ENCODE results near the gene AKR7A2.
A peak's percentile ranks its signal among the peaks of the same experiment; 100 is the strongest.

AKR7A2 gene

DNA sequence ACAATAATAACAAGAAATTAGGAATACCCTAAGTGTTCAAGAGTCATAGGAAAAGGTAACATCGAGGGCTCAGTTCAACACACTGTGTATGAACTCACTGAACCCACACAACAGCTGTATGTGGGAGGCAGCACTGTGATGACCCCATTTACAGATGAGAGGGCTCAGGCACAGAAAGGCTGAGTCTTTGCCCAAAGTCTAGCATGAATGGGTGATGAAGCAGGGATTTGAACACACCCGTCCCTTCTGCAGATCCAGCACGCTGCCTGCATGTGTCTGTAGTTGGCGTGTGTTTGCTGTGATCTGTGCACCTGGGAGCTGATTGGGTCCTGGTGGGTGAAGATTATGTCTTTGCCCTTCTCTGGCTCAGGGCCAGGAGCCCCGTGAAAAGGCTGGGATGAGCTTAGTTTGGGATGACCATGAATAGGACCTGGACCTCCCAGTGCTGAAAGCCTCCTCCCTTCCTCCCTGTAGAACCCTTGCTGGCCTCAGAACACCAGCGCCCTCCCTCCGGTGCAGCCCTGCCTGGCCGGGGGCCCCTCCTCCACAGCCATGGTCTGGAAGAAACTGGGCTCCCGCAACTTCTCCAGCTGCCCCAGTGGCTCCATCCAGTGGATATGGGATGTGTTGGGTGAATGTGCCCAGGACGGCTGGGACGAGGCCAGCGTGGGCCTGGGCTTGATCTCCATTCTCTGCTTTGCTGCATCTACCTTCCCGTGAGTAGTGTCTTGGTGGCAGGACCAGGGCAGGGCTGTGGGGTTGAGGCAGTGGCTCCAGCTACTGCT is 5.4 kb upstream of the AKR7A2 start:
- H2AFZ ChIP-seq, result no peak overlapping the region
- no peak overlapping the region for H3K4me3 ChIP-seq (ENCODE audit: low read depth, low read length)
- H3K36me3 ChIP-seq (ENCODE audit: control insufficient read depth, insufficient read depth, low read length), result no peaks in the 10 kb centered on the region
- H3K27me3 ChIP-seq (ENCODE audit: control insufficient read depth, insufficient read depth, low read length), result no peaks in the 10 kb centered on the region
- no peak overlapping the region for H3K27ac ChIP-seq
- no peaks in the 10 kb centered on the region for H3K9me3 ChIP-seq (ENCODE audit: control insufficient read depth, low read length)
- peaks cover 2% of the 10 kb centered on the region for H3K79me2 ChIP-seq
- no peak overlapping the region for H3K4me2 ChIP-seq (ENCODE audit: low read length)
- H3K4me1 ChIP-seq, result no peaks in the 10 kb centered on the region
- no peak overlapping the region for H3K9ac ChIP-seq
- TF ChIP-seq, protein P1, sequence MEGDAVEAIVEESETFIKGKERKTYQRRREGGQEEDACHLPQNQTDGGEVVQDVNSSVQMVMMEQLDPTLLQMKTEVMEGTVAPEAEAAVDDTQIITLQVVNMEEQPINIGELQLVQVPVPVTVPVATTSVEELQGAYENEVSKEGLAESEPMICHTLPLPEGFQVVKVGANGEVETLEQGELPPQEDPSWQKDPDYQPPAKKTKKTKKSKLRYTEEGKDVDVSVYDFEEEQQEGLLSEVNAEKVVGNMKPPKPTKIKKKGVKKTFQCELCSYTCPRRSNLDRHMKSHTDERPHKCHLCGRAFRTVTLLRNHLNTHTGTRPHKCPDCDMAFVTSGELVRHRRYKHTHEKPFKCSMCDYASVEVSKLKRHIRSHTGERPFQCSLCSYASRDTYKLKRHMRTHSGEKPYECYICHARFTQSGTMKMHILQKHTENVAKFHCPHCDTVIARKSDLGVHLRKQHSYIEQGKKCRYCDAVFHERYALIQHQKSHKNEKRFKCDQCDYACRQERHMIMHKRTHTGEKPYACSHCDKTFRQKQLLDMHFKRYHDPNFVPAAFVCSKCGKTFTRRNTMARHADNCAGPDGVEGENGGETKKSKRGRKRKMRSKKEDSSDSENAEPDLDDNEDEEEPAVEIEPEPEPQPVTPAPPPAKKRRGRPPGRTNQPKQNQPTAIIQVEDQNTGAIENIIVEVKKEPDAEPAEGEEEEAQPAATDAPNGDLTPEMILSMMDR (IDR thresholded peaks at IDR 0.05), result no peak

DNA sequence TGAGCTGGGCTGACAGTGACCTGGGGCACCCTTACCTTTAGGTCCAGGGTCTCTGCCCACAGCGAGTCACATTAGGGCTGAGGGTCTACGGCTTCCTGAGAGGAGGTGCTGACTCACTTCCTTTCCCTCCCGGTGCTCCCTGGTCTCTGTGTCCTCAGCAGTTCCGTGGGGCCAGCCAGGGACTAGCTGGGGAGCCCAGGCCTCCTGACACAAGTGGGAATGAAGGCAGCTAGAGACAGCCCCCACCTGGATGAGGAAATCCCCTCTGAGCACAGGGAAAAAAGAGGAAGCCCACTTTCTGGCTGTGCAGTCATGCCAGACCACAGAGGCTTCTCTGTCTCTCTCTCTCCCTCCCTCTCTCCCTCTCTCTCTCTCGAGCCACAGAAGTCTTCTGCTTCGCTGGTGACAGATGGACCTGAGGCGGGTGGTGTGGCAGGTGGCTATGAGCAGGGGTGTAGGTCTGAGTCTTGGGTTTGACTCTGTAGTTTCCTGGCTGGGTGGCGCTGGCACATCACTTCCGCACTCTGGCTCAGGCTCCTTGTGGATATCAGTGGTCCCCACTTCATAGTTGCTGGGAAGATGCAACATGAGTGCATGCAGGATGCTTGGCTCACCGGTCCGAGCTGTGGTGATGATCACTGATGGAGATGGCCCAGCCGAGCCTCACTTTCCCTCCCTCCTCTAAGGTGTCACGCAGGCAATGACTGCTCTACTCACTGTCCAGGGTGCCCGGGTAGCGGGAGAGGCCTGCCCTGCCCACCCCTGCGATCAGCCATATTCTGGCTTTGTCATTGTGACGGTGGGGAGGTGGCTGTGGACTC is 3.6 kb upstream of the AKR7A2 start:
- Histone ChIP-seq H3K27ac (no peak overlapping the region), H3K4me2 (ENCODE audit: low read length) (no peak overlapping the region), H3K9ac (no peak overlapping the region), H3K4me1 (no peaks in the 10 kb centered on the region), H3K79me2 (peaks cover 2% of the 10 kb centered on the region), H3K27me3 (ENCODE audit: control insufficient read depth, insufficient read depth, low read length) (no peaks in the 10 kb centered on the region), H2AFZ (no peak overlapping the region), H3K36me3 (ENCODE audit: control insufficient read depth, insufficient read depth, low read length) (no peaks in the 10 kb centered on the region), H3K9me3 (ENCODE audit: control insufficient read depth, low read length) (no peaks in the 10 kb centered on the region), H3K4me3 (ENCODE audit: low read depth, low read length) (no peak overlapping the region)
- TF ChIP-seq, protein P1 (IDR thresholded peaks at IDR 0.05), result no peak

DNA sequence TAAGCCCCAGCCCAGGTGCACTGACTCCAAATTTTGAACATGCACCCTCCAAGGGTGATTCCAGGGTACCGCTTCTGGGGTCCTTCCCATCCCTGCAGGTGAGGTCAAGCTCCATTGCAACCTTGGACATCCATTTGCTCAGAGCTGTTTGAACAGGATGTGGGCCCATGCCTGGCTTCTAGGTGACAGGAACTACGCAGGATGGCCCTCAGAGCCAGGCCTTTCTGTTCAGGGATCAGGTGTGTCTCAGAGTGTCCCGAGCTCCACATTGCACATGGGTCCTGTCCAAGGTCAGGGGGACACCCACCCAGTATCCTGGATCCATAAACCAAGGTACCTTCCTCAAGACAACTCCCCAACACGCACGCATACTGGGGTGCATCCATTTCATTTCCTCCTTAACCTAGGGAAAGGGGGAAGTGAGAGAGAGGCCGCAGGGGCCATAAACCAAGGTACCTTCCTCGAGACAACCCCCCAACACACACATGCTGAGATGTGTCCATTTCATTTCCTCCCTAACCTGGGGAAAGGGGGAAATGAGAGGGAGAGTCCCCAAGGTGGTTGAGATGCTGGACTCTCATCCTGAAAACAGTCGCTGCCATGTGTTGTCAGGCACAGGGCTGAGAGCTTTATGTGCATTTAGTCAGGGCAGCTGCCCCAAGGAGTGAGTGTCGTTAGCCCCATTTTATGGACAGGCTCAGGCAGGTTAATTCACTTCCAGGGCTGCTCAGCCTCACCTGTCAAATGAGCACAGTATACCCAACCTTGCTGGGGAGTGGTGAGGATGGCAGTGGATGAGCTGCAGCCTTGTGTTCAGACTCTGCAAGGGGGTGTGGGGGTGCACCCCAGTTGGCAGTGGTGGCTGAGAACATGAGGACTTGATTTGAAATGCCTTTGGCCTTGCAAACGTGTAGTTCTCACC is 2.3 kb upstream of the AKR7A2 start:
- H3K79me2 ChIP-seq, result peaks cover 2% of the 10 kb centered on the region
- H2AFZ ChIP-seq, result no peak overlapping the region
- H3K27me3 ChIP-seq (ENCODE audit: control insufficient read depth, insufficient read depth, low read length), result no peaks in the 10 kb centered on the region
- no peaks in the 10 kb centered on the region for H3K9me3 ChIP-seq (ENCODE audit: control insufficient read depth, low read length)
- no peak overlapping the region for H3K4me2 ChIP-seq (ENCODE audit: low read length)
- H3K27ac ChIP-seq, result no peak overlapping the region
- no peak overlapping the region for H3K9ac ChIP-seq
- no peaks in the 10 kb centered on the region for H3K4me1 ChIP-seq
- no peak overlapping the region for H3K4me3 ChIP-seq (ENCODE audit: low read depth, low read length)
- TF ChIP-seq, protein P1 (IDR thresholded peaks at IDR 0.05), result no peak
- H3K36me3 ChIP-seq (ENCODE audit: control insufficient read depth, insufficient read depth, low read length), result no peaks in the 10 kb centered on the region

DNA sequence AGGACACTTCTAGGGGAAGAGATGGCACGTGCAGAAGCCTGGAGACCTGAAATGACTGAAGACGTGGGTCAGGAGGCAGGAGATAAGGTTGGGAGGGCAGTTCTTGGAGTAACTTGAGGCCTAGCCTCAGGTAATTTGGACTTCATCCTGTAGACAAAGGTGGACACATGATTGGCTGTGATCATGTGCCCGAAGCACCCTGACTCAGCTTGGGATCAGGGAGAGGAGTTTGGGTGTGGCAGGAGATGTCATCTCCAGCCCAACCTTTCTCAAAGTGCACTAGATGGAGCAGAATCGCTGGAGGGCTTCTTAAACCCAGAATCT is 1.7 kb upstream of the AKR7A2 start:
- peaks cover 2% of the 10 kb centered on the region for H3K79me2 ChIP-seq
- no peaks in the 10 kb centered on the region for H3K9me3 ChIP-seq (ENCODE audit: control insufficient read depth, low read length)
- H3K4me2 ChIP-seq (ENCODE audit: low read length), result peak overlapping the region; percentile 98
- H3K27me3 ChIP-seq (ENCODE audit: control insufficient read depth, insufficient read depth, low read length), result no peaks in the 10 kb centered on the region
- no peak overlapping the region for H3K4me3 ChIP-seq (ENCODE audit: low read depth, low read length)
- H3K36me3 ChIP-seq (ENCODE audit: control insufficient read depth, insufficient read depth, low read length), result no peaks in the 10 kb centered on the region
- no peak overlapping the region for H2AFZ ChIP-seq
- no peak overlapping the region for H3K9ac ChIP-seq
- no peaks in the 10 kb centered on the region for H3K4me1 ChIP-seq
- H3K27ac ChIP-seq, result no peak overlapping the region
- TF ChIP-seq, protein P1 (IDR thresholded peaks at IDR 0.05), result no peak
